Fibroblast of mammary gland (primary cell): Measurements from ENCODE around the gene CHST11.

Source experiments
- DNase-seq: peaks from one replicate; pipeline ENCODE4 v3.0.0-alpha.2; 2010; ENCODE audit warnings: low read depth
- H3K4me3 ChIP-seq: 2 replicates; pipeline ENCODE4 v1.5.1; 2011; ENCODE audit warnings: low read depth, mild to moderate bottlenecking, low read length, moderate library complexity; ENCODE audit not compliant: control insufficient read depth
- TF ChIP-seq, protein P1 (sequence below): conservative IDR thresholded peaks from 2 replicates; pipeline ENCODE4 v1.5.1; 2011; ENCODE audit warnings: low read depth, low read length, inconsistent platforms; ENCODE audit not compliant: control insufficient read depth, insufficient read depth

The CHST11 gene

DNA sequence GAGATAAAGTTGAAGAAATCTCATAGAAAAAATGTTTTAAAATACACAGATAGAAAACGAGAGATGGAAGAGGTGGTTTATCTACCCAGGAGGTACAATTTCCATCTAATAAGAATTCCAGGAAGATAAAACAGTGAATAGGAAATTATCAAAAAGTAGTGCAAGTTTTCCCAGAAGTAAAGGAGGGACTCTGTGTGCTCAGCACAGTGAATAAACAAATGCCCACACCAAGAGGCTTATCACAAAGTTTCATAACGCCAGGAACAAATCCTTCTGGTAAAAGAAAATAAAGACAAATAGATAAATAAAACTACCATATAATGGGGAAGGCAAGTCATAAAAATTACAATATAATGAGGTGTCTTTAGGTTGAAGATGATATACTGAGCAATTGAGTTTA is 322.4 kb downstream of the CHST11 start:
- no peak for DNase-seq
- H3K4me3 ChIP-seq = no peak overlapping the region
- TF ChIP-seq, protein P1, sequence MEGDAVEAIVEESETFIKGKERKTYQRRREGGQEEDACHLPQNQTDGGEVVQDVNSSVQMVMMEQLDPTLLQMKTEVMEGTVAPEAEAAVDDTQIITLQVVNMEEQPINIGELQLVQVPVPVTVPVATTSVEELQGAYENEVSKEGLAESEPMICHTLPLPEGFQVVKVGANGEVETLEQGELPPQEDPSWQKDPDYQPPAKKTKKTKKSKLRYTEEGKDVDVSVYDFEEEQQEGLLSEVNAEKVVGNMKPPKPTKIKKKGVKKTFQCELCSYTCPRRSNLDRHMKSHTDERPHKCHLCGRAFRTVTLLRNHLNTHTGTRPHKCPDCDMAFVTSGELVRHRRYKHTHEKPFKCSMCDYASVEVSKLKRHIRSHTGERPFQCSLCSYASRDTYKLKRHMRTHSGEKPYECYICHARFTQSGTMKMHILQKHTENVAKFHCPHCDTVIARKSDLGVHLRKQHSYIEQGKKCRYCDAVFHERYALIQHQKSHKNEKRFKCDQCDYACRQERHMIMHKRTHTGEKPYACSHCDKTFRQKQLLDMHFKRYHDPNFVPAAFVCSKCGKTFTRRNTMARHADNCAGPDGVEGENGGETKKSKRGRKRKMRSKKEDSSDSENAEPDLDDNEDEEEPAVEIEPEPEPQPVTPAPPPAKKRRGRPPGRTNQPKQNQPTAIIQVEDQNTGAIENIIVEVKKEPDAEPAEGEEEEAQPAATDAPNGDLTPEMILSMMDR = no peak

DNA sequence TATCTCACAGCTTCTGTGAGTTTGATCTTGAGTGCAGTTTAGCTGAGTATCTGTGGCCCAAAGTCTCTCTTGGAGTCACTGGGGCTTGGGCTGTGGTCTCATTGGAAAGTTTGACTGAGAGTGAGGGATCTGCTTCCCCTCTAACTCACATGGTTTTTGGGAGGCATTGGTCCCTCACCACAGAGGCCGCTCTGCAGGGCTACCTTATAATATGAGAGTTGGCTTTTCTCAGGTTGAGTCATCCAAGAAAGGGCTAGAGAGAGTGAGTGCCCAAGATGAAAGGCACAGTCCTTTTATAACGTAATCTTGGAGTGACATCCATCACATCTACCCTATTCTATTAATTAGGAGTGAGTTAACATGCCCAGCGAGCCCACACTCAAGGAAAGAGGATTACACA is 325.5 kb downstream of the CHST11 start:
- H3K4me3 ChIP-seq = no peak overlapping the region
- no peak for DNase-seq
- TF ChIP-seq, protein P1 = no peak

DNA sequence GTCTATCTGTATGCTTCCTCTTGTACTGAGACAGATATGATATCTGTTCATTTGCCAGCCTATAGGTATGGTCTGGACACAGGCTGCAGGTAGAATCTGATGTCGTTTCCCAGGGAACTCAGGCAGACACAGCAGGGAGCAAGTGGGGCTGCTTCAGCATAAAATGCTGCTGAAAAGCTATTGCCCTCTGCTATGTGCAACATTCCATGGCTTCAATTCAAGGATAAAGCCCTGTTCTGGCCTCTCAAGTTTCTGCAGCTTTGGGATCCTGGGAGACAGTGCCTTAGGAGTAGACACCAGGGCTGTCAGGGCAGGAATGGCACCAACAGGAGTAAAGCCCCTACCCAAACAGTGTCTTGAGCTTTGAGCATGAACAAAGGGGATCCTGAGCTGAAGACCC is 327.8 kb downstream of the CHST11 start:
- no peak for DNase-seq
- TF ChIP-seq, protein P1 = no peak
- H3K4me3 ChIP-seq = no peak overlapping the region

DNA sequence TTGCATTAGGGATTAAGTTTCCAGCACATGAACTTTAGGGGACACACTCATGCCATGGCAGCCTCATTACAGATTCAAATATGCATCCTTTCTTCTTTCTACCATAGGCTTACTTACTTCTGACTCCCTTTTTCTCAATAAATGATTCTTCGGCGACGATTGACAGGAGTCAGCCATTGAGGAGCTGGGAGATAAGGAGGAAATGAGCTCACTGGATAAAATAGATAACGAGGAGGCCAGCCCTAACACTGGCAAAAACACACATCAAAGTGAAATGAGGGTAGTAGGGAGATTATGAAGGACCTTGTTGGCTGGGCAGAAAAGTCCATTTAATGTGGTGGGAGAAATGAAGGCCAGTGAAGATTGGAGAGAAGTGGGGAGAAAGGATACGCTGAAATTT is 329.1 kb downstream of the CHST11 start:
- TF ChIP-seq, protein P1 = no peak
- no peak for DNase-seq
- H3K4me3 ChIP-seq = no peak overlapping the region

DNA sequence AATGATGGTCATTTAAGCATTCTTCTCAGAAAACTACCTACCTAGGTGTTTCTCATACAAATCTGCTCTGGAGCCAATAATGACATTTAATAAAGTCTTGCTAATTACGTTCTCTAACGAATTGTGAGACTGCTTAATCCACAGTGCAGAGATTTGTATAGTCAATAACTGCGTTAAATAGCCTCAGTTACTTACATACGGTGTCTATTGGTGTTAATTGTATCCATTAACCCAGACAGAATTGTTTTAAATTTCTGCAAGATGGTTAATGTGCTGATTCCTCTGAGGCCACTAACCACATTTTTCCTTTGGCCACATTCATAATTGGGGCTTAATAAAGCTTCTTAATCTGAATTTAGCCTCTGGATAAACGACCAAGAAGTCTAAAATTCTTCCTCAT is 329.6 kb downstream of the CHST11 start:
- no peak overlapping the region for H3K4me3 ChIP-seq
- no peak for DNase-seq
- TF ChIP-seq, protein P1 = no peak

DNA sequence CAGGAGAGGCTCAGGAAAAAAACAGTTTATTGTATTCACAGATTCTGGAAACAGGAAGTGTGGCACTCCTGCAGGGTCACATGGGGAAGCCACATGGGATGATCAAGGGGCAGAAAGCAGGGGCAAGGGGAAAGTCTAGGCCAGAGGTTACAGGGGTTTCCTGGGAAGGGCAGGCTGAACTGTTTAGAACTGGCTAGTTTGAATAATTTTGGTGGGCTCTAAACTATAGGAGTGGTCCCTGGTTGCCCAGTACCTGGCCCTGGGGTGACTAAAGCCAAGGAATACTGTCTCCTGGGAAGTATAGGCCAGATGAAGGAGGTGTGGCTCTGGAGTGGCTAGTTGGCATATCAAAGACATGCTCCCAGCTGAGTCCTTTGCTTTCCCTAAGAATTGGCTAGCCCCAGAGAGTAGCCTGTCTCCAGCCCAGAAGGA is 332.1 kb downstream of the CHST11 start:
- TF ChIP-seq, protein P1 = no peak
- H3K4me3 ChIP-seq = no peak overlapping the region
- DNase-seq = no peak
